Inferior parietal cortex (tissue), 1 donor: ENCODE measurements around the gene CACNA1S.

ENCODE experiments used
- DNase-seq: peaks from one replicate; pipeline ENCODE4 v3.0.0-alpha.2; 2016; ENCODE audit errors: extremely low spot score

Gene CACNA1S

GRCh38 chr1:201112173-201112731, at the start of gene CACNA1S:
CACNA1S (minus strand) TSS chr1:201112426; CDS start chr1:201112339, 87 bp downstream.
- DNase-seq = no peak

- DNase-seq = no peak
These were observed 45.7 kb upstream of the CACNA1S start for GRCh38 chr1:201157949-201158348.

- DNase-seq = no peak
These were observed 44.6 kb upstream of the CACNA1S start for GRCh38 chr1:201156819-201157218.

- DNase-seq = no peak
These were observed 44.1 kb upstream of the CACNA1S start for GRCh38 chr1:201156346-201156745.

- no peak for DNase-seq
These were observed 43.1 kb upstream of the CACNA1S start for GRCh38 chr1:201155354-201155753.

- DNase-seq = peak; percentile 97
These were observed 42.4 kb upstream of the CACNA1S start, which contains the start of gene TMEM9 for GRCh38 chr1:201154389-201155165. TMEM9 (minus strand) TSS chr1:201154474; CDS start chr1:201153923, 551 bp downstream.

- no peak for DNase-seq
These were observed 41.5 kb upstream of the CACNA1S start for GRCh38 chr1:201153474-201154388.

GRCh38 chr1:201149400-201149799, 37.2 kb upstream of the CACNA1S start:
- no peak for DNase-seq

GRCh38 chr1:201147396-201148015, 35.3 kb upstream of the CACNA1S start:
- no peak for DNase-seq

GRCh38 chr1:201146626-201147390, 34.6 kb upstream of the CACNA1S start:
- no peak for DNase-seq

GRCh38 chr1:201145816-201146215, 33.6 kb upstream of the CACNA1S start:
- no peak for DNase-seq

- no peak for DNase-seq
These were observed 32.9 kb upstream of the CACNA1S start for GRCh38 chr1:201145132-201145531.

- no peak for DNase-seq
These were observed 32.5 kb upstream of the CACNA1S start for GRCh38 chr1:201144701-201145100.

GRCh38 chr1:201143726-201144635, 31.8 kb upstream of the CACNA1S start:
- peak; percentile 9 for DNase-seq

GRCh38 chr1:201142849-201143725, 30.9 kb upstream of the CACNA1S start:
- DNase-seq = no peak

- no peak for DNase-seq
These were observed 30.0 kb upstream of the CACNA1S start for GRCh38 chr1:201142011-201142848.

- no peak for DNase-seq
These were observed 29.2 kb upstream of the CACNA1S start for GRCh38 chr1:201141418-201141817.

GRCh38 chr1:201140941-201141260, 28.7 kb upstream of the CACNA1S start:
- DNase-seq = no peak
